ENCODE data around the gene NME7. TPM values are rescaled to one million over a fixed set of nuclear protein-coding genes. Genes with fewer than 3 reads are reported as not detected.
A peak's percentile ranks its signal among the peaks of the same experiment; 100 is the strongest.

NME7 gene
- total and polyA plus RNA-seq, 4 donors: 6.2 to 43.7 (median 18.0) TPM

DNA sequence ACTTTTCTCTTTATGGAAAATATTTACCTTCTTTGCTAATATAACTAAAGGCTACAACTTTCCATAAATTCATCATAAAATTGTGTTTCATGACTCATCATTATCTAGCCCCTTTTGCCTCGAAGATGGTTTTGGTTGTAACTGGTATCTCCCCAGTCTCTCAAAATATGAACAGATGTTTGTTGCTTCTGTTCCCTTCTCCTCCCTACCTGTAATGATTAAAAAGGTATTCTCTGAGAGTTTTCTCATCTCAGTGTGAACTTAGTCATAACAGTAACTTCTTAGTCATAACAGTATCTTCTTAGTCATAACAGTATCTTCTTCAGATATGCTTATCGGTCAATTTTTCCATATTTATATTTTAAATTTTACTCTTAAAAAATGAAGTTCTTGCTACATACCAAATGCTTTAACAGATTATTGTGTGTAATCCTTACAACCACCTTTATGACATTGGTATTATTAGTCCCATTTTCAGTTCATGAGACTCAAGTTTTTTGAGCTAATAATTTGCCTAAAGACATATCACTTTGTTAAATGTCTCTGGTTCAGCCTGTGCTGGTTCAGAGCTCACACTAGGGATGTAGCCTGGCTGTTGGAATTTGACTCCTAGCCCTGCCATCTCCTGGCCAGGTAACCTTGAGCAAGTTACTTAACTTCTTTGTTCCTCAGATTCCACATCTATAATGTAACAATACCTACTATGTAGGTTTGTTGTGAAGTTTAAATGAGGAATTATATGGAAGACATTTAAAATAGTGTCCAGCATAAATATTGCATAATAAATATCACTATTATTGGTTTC is 228.5 kb downstream of the NME7 start:
- no peak overlapping the region for H3K9ac ChIP-seq (ENCODE audit: insufficient read depth in 1 of 2, low read length in 2 of 2)
- no peak overlapping the region for H3K27ac ChIP-seq (ENCODE audit: low read depth in 1 of 2, low read length in 1 of 2)
- H3K4me3 ChIP-seq: no peak overlapping the region
- 90 to 92% methylated on average over 2 of the region's 2 CpGs for WGBS, 2 donors
- ATAC-seq (ENCODE audit: insufficient read depth, low FRiP score): no peak
- peaks cover 0 to 3% (median 0%) of the 10 kb centered on the region in 4 donors for H3K36me3 ChIP-seq (ENCODE audit: control insufficient read depth in 4 of 4, insufficient read depth in 4 of 4, low read length in 4 of 4)
- no peak for DNase-seq
- H3K4me1 ChIP-seq (ENCODE audit: control insufficient read depth in 5 of 5, insufficient read depth in 5 of 5, low read length in 5 of 5): peaks cover 0 to 2% (median 0%) of the 10 kb centered on the region in 5 donors
- H3K9me3 ChIP-seq (ENCODE audit: control insufficient read depth in 4 of 4, insufficient read depth in 3 of 4, low read length in 3 of 4): no peaks in the 10 kb centered on the region
- TF ChIP-seq, protein P1, sequence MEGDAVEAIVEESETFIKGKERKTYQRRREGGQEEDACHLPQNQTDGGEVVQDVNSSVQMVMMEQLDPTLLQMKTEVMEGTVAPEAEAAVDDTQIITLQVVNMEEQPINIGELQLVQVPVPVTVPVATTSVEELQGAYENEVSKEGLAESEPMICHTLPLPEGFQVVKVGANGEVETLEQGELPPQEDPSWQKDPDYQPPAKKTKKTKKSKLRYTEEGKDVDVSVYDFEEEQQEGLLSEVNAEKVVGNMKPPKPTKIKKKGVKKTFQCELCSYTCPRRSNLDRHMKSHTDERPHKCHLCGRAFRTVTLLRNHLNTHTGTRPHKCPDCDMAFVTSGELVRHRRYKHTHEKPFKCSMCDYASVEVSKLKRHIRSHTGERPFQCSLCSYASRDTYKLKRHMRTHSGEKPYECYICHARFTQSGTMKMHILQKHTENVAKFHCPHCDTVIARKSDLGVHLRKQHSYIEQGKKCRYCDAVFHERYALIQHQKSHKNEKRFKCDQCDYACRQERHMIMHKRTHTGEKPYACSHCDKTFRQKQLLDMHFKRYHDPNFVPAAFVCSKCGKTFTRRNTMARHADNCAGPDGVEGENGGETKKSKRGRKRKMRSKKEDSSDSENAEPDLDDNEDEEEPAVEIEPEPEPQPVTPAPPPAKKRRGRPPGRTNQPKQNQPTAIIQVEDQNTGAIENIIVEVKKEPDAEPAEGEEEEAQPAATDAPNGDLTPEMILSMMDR (IDR thresholded peaks at IDR 0.05; ENCODE audit: control extremely low read depth, extremely low read depth): no peak
- no peaks in the 10 kb centered on the region for H3K27me3 ChIP-seq (ENCODE audit: control insufficient read depth in 3 of 3, insufficient read depth in 3 of 3, low read length in 2 of 3)

DNA sequence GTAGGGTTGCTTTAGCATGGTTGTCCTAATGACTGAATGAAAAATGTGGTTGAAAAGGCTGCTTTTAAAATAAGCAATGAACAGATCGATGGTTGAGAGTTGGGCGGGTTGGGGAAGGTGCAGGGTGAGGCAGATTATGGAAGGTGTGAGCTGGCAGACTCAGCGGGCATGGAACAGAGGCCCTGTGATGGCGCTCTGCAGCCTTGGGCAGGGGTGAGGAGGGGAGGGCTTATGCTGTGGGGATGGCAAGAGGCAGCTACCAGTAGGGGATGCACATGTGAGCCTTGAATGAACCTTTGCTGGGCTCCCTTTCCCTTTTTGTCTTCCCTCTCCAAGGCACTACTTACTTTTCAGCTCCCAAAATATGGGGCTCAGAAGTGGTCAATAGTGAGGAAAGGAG is 230.2 kb downstream of the NME7 start:
- Histone ChIP-seq H3K9ac (ENCODE audit: insufficient read depth in 1 of 2, low read length in 2 of 2) (no peak overlapping the region), H3K4me1 (ENCODE audit: control insufficient read depth in 5 of 5, insufficient read depth in 5 of 5, low read length in 5 of 5) (peaks cover 0 to 4% (median 0%) of the 10 kb centered on the region in 5 donors), H3K4me3 (no peak overlapping the region), H3K9me3 (ENCODE audit: control insufficient read depth in 4 of 4, insufficient read depth in 3 of 4, low read length in 3 of 4) (no peaks in the 10 kb centered on the region), H3K27me3 (ENCODE audit: control insufficient read depth in 3 of 3, insufficient read depth in 3 of 3, low read length in 2 of 3) (no peaks in the 10 kb centered on the region), H3K27ac (ENCODE audit: low read depth in 1 of 2, low read length in 1 of 2) (no peak overlapping the region), H3K36me3 (ENCODE audit: control insufficient read depth in 4 of 4, insufficient read depth in 4 of 4, low read length in 4 of 4) (peaks cover 1 to 12% (median 4%) of the 10 kb centered on the region in 4 donors)
- WGBS, 2 donors: 98 to 99% methylated on average over 4 of the region's 4 CpGs
- TF ChIP-seq, protein P1 (IDR thresholded peaks at IDR 0.05; ENCODE audit: control extremely low read depth, extremely low read depth): no peak
- ATAC-seq (ENCODE audit: insufficient read depth, low FRiP score) (no peak), DNase-seq (no peak)

DNA sequence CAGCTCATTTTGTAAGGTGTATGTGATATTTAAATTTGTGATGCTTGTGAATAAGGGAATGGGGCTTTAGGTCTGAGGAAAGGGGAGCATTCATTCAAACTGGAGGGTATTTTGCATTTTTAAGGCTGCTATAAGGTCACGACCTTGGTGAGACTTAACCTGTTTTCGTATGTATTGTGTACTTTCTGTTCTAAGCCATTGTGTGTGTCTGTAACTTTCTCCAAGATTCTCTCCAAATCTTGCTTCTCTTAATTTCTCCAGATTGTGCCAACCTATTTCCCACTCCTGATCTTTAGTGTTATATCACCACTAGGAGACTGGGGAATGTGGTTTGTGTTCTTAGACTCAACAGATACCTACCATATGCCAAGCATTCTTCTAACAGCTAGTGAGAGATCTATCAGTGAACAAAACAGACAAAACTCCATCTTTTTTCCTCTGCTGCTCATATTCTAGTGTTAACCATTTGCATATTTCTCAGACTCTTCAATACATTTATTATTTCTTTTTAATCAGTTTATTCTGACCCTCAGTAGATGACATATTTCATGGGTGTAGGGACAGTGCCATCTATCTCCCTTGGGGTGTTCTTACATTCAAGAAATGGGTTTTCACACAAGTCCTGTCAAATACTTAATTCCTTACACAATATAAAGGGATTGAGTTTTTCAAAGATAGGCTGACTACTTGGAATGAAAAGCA is 233.6 kb downstream of the NME7 start:
- peaks cover 0 to 10% (median 0%) of the 10 kb centered on the region in 5 donors for H3K4me1 ChIP-seq (ENCODE audit: control insufficient read depth in 5 of 5, insufficient read depth in 5 of 5, low read length in 5 of 5)
- peak overlapping the region in 1 of 2 donors; percentile 21 for H3K27ac ChIP-seq (ENCODE audit: low read depth in 1 of 2, low read length in 1 of 2)
- 81 to 90% methylated on average over 2 of the region's 2 CpGs for WGBS, 2 donors
- H3K36me3 ChIP-seq (ENCODE audit: control insufficient read depth in 4 of 4, insufficient read depth in 4 of 4, low read length in 4 of 4): peaks cover 5 to 32% (median 16%) of the 10 kb centered on the region in 4 donors
- DNase-seq: peak in 2 of 3 donors; percentile 38 to 49
- no peak for ATAC-seq (ENCODE audit: insufficient read depth, low FRiP score)
- no peaks in the 10 kb centered on the region for H3K27me3 ChIP-seq (ENCODE audit: control insufficient read depth in 3 of 3, insufficient read depth in 3 of 3, low read length in 2 of 3)
- H3K4me3 ChIP-seq: no peak overlapping the region
- no peaks in the 10 kb centered on the region for H3K9me3 ChIP-seq (ENCODE audit: control insufficient read depth in 4 of 4, insufficient read depth in 3 of 4, low read length in 3 of 4)
- TF ChIP-seq, protein P1 (IDR thresholded peaks at IDR 0.05; ENCODE audit: control extremely low read depth, extremely low read depth): no peak
- H3K9ac ChIP-seq (ENCODE audit: insufficient read depth in 1 of 2, low read length in 2 of 2): no peak overlapping the region

Data from lung (tissue), 12 donors.